Measurements from ENCODE around the gene GRB2.

GRCh38 chr17:75394332-75394918 is 11.1 kb downstream of the GRB2 start:
- TF ChIP-seq CTCF (IDR thresholded peaks at IDR 0.05): no peak
- no peak for TF ChIP-seq EZH2 (IDR thresholded peaks at IDR 0.05; ENCODE audit: borderline replicate concordance, insufficient read depth, low read depth, low read length, poor library complexity, severe bottlenecking)

Data from B cell (primary cell).